Large intestine (tissue), 3 donors: ENCODE data around the gene LRRC4B. TPM values are rescaled to one million over a fixed set of nuclear protein-coding genes. Genes with fewer than 3 reads are reported as not detected.

Source experiments
- DNase-seq, 2 donors: peaks; one replicate each; pipeline versions ENCODE4 v3.0.0 to v3.0.0-alpha.2; 2013
- H3K27ac ChIP-seq: one replicate; pipeline ENCODE4 v1.5.1; 2013; ENCODE audit warnings: low read length
- H3K27me3 ChIP-seq: 2 replicates; pipeline ENCODE4 v1.6.1; 2013; ENCODE audit warnings: low read length; ENCODE audit not compliant: control insufficient read depth, insufficient read depth
- H3K36me3 ChIP-seq: 2 replicates; pipeline ENCODE4 v1.6.1; 2013; ENCODE audit warnings: low read length; ENCODE audit not compliant: control insufficient read depth, insufficient read depth
- H3K4me1 ChIP-seq: one replicate; pipeline ENCODE4 v1.6.1; 2013; ENCODE audit warnings: low read length; ENCODE audit not compliant: control insufficient read depth, insufficient read depth
- H3K4me3 ChIP-seq: one replicate; pipeline ENCODE4 v1.5.1; 2013; ENCODE audit warnings: low read length
- H3K9me3 ChIP-seq: one replicate; pipeline ENCODE4 v1.6.1; 2013; ENCODE audit warnings: mild to moderate bottlenecking, low read depth, low read length, moderate library complexity; ENCODE audit not compliant: control insufficient read depth
- WGBS: methylation state at CpG from one replicate; pipeline ENCODE4 v1.1.5; 2013; ENCODE audit warnings: low lambda C conversion rate; ENCODE audit not compliant: insufficient coverage; 5-methylcytosine and 5-hydroxymethylcytosine counted together
- polyA plus RNA-seq: library from polyadenylated mRNA; unstranded; fragments of 120-200 nt; gene quantifications from one replicate; pipeline ENCODE4 v1.2.1, GENCODE V29; 2013

The LRRC4B gene
- polyA plus RNA-seq, 1 donor = 6.9 TPM

- Histone ChIP-seq H3K27ac (no peak overlapping the region), H3K4me1 (peaks cover 6% of the 10 kb centered on the region), H3K27me3 (peaks cover 32% of the 10 kb centered on the region), H3K9me3 (peaks cover 3% of the 10 kb centered on the region), H3K36me3 (no peaks in the 10 kb centered on the region), H3K4me3 (no peak overlapping the region)
- no peak for DNase-seq
- WGBS = no CpG with 5 or more reads among the region's 8 CpGs
Measured at GRCh38 chr19:50493171-50493570, 75.1 kb downstream of the LRRC4B start.

- H3K27me3 ChIP-seq = peaks cover 28% of the 10 kb centered on the region
- H3K4me3 ChIP-seq = no peak overlapping the region
- WGBS = 0% methylated on average over 1 of the region's 12 CpGs
- H3K4me1 ChIP-seq = peaks cover 6% of the 10 kb centered on the region
- H3K36me3 ChIP-seq = no peaks in the 10 kb centered on the region
- H3K27ac ChIP-seq = no peak overlapping the region
- DNase-seq = peak; percentile 33 to 79
- peaks cover 3% of the 10 kb centered on the region for H3K9me3 ChIP-seq
Measured at GRCh38 chr19:50492303-50493052, 75.8 kb downstream of the LRRC4B start.

- H3K36me3 ChIP-seq = no peaks in the 10 kb centered on the region
- no CpG with 5 or more reads among the region's 26 CpGs for WGBS
- DNase-seq = no peak
- peaks cover 6% of the 10 kb centered on the region for H3K4me1 ChIP-seq
- H3K27ac ChIP-seq = no peak overlapping the region
- no peak overlapping the region for H3K4me3 ChIP-seq
- peaks cover 8% of the 10 kb centered on the region for H3K9me3 ChIP-seq
- H3K27me3 ChIP-seq = peaks cover 20% of the 10 kb centered on the region
Measured at GRCh38 chr19:50490991-50491472, 77.2 kb downstream of the LRRC4B start.

- Histone ChIP-seq H3K27me3 (peaks cover 20% of the 10 kb centered on the region), H3K4me1 (peaks cover 6% of the 10 kb centered on the region), H3K27ac (no peak overlapping the region), H3K4me3 (no peak overlapping the region), H3K9me3 (peaks cover 8% of the 10 kb centered on the region), H3K36me3 (no peaks in the 10 kb centered on the region)
- no CpG with 5 or more reads among the region's 18 CpGs for WGBS
- DNase-seq = no peak
Measured at GRCh38 chr19:50490411-50490811, 77.8 kb downstream of the LRRC4B start.

GRCh38 chr19:50489461-50490011 lies 78.7 kb downstream of the LRRC4B start:
- no peak overlapping the region for H3K27ac ChIP-seq
- peaks cover 6% of the 10 kb centered on the region for H3K4me1 ChIP-seq
- peaks cover 20% of the 10 kb centered on the region for H3K27me3 ChIP-seq
- no peak overlapping the region for H3K4me3 ChIP-seq
- H3K9me3 ChIP-seq = peaks cover 8% of the 10 kb centered on the region
- H3K36me3 ChIP-seq = no peaks in the 10 kb centered on the region
- no peak for DNase-seq
- WGBS = 20% methylated on average over 1 of the region's 24 CpGs

GRCh38 chr19:50488389-50489194 lies 79.6 kb downstream of the LRRC4B start:
- peaks cover 6% of the 10 kb centered on the region for H3K4me1 ChIP-seq
- no peaks in the 10 kb centered on the region for H3K36me3 ChIP-seq
- WGBS = 50% methylated on average over 7 of the region's 13 CpGs
- H3K4me3 ChIP-seq = no peak overlapping the region
- H3K27me3 ChIP-seq = peaks cover 20% of the 10 kb centered on the region
- peaks cover 8% of the 10 kb centered on the region for H3K9me3 ChIP-seq
- H3K27ac ChIP-seq = no peak overlapping the region
- no peak for DNase-seq

- peaks cover 13% of the 10 kb centered on the region for H3K36me3 ChIP-seq
- H3K4me1 ChIP-seq = peaks cover 1% of the 10 kb centered on the region
- whole genome bisulfite sequencing = no CpG with 5 or more reads among the region's 18 CpGs
- peaks cover 20% of the 10 kb centered on the region for H3K27me3 ChIP-seq
- H3K4me3 ChIP-seq = no peak overlapping the region
- H3K27ac ChIP-seq = no peak overlapping the region
- H3K9me3 ChIP-seq = peaks cover 8% of the 10 kb centered on the region
- no peak for DNase-seq
Measured at GRCh38 chr19:50486823-50487515, 81.3 kb downstream of the LRRC4B start.

- Histone ChIP-seq H3K9me3 (peaks cover 6% of the 10 kb centered on the region), H3K27ac (no peak overlapping the region), H3K36me3 (peaks cover 29% of the 10 kb centered on the region), H3K4me1 (no peaks in the 10 kb centered on the region), H3K4me3 (no peak overlapping the region), H3K27me3 (peaks cover 20% of the 10 kb centered on the region)
- no CpG with 5 or more reads among the region's 10 CpGs for WGBS
- DNase-seq = no peak
Measured at GRCh38 chr19:50485284-50485955, 82.8 kb downstream of the LRRC4B start.

- H3K36me3 ChIP-seq = peaks cover 53% of the 10 kb centered on the region
- peaks cover 7% of the 10 kb centered on the region for H3K27me3 ChIP-seq
- H3K9me3 ChIP-seq = peaks cover 17% of the 10 kb centered on the region
- no peak overlapping the region for H3K4me3 ChIP-seq
- WGBS = no CpG with 5 or more reads among the region's 10 CpGs
- H3K27ac ChIP-seq = no peak overlapping the region
- no peak for DNase-seq
- H3K4me1 ChIP-seq = no peaks in the 10 kb centered on the region
Measured at GRCh38 chr19:50482916-50483315, 85.3 kb downstream of the LRRC4B start.
